Breast epithelium (tissue), 4 donors: Measurements from ENCODE around the gene RAP1GAP2. TPM values are rescaled to one million over a fixed set of nuclear protein-coding genes. Genes with fewer than 3 reads are reported as not detected.

ENCODE experiments used
- DNase-seq, 2 donors: peaks; one replicate each; pipeline ENCODE4 v3.0.0-alpha.2; 2019; ENCODE audit warnings: low spot score in 2 of 2
- H3K27ac ChIP-seq, 2 donors: fragments of 200-600 bp; sonication (generic) in 1 of 2; one replicate each; pipeline ENCODE4 v1.5.1; 2016 to 2019; ENCODE audit warnings: mild to moderate bottlenecking in 1 of 2
- H3K27me3 ChIP-seq, 2 donors: fragments of 200-600 bp; sonication (generic) in 1 of 2; one replicate each; pipeline versions ENCODE4 v1.5.1 to v1.6.0; 2017 to 2019; ENCODE audit warnings: control low read depth in 1 of 2, mild to moderate bottlenecking in 1 of 2
- H3K36me3 ChIP-seq: fragments of 200-600 bp; one replicate; pipeline ENCODE4 v1.5.1; 2019
- H3K4me1 ChIP-seq, 2 donors: fragments of 200-600 bp; sonication (generic); one replicate each; pipeline ENCODE4 v1.5.1; 2016 to 2019; ENCODE audit warnings: control low read depth in 1 of 2
- H3K4me3 ChIP-seq, 3 donors: fragments of 200-600 bp; sonication (generic); 1 replicate in 2 of 3; 2 replicates in 1 of 3; pipeline ENCODE4 v1.5.1; 2016 to 2019; ENCODE audit warnings: mild to moderate bottlenecking in 3 of 3, moderate library complexity in 2 of 3
- H3K9me3 ChIP-seq, 2 donors: fragments of 200-600 bp; sonication (generic) in 1 of 2; one replicate each; pipeline ENCODE4 v1.5.1; 2016 to 2019; ENCODE audit warnings: control low read depth in 1 of 2
- CTCF ChIP-seq, 3 donors: fragments of 450-650 bp; IDR thresholded peaks; one replicate each; pipeline ENCODE4 v1.5.1; 2016 to 2017; ENCODE audit warnings: antibody characterized with exemption in 3 of 3, mild to moderate bottlenecking in 3 of 3, moderate library complexity in 3 of 3
- POLR2A ChIP-seq: fragments of 450-650 bp; IDR thresholded peaks from one replicate; pipeline ENCODE4 v1.6.1; 2016; ENCODE audit warnings: antibody characterized with exemption, mild to moderate bottlenecking, moderate library complexity
- POLR2AphosphoS5 ChIP-seq, 3 donors: sonication (generic); formaldehyde crosslinking; IDR thresholded peaks; one replicate each; pipeline ENCODE4 v1.6.1; 2017; ENCODE audit warnings: antibody characterized with exemption in 3 of 3
- intact Hi-C: fragments of 100-400 bp; cut with DNase I; formaldehyde crosslinking; loops from one replicate; pipeline ENCODE4 v1.15.1; 2023; ENCODE audit warnings: low total_unique reads
- total RNA-seq, 3 donors: library from RNA; depleted of rRNA; stranded (reverse); fragments of >200 nt; gene quantifications; one replicate each; pipeline ENCODE4 v1.1.0, GENCODE V29; 2016

Gene RAP1GAP2
- total RNA-seq, 3 donors from 2014 or later = 5.3 to 23.4 (median 10.8) TPM

DNA sequence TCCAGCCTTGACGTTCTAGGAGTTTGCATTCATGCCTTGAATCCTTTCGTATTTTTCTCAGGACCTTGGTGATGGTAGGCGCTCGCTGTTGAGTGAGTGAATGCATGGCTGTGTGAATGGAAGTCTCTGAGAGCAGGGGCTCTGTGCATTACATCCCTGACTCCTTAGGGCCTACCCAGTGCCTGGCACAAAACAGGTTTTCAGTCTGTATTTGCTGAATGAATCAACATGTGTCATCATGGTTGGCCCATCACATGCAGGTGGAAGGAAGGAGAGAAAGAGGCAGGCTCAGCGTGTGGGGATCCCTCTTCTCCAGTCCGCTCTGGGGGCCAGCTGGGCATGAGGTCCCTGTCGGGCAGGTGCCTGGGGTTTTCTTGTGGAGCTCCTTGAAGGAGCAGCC is 8.7 kb downstream of the RAP1GAP2 start:
- no peaks in the 10 kb centered on the region for H3K4me1 ChIP-seq
- DNase-seq = no peak
- TF ChIP-seq POLR2A (no peak), CTCF (IDR thresholded peaks at IDR 0.05) (no peak), POLR2AphosphoS5 (IDR thresholded peaks at IDR 0.05) (no peak)
- intact Hi-C loops = loop anchor here (10.0 kb wide), 1 partner anchor 1950 kb away; no protein-coding TSS in a partner anchor
- H3K36me3 ChIP-seq = no peaks in the 10 kb centered on the region
- H3K27ac ChIP-seq = no peak overlapping the region
- no peak overlapping the region for H3K4me3 ChIP-seq
- H3K27me3 ChIP-seq = no peaks in the 10 kb centered on the region
- H3K9me3 ChIP-seq = no peaks in the 10 kb centered on the region

- Histone ChIP-seq H3K27ac (no peak overlapping the region), H3K27me3 (no peaks in the 10 kb centered on the region), H3K4me1 (no peaks in the 10 kb centered on the region), H3K36me3 (no peaks in the 10 kb centered on the region), H3K9me3 (no peaks in the 10 kb centered on the region), H3K4me3 (no peak overlapping the region)
- TF ChIP-seq CTCF (IDR thresholded peaks at IDR 0.05) (no peak), POLR2AphosphoS5 (IDR thresholded peaks at IDR 0.05) (no peak), POLR2A (no peak)
- no peak for DNase-seq
- intact Hi-C loops = loop anchor here (10.0 kb wide), 1 partner anchor 1949 kb away; no protein-coding TSS in a partner anchor
These were observed 9.7 kb downstream of the RAP1GAP2 start for GRCh38 chr17:2805961-2806360.

DNA sequence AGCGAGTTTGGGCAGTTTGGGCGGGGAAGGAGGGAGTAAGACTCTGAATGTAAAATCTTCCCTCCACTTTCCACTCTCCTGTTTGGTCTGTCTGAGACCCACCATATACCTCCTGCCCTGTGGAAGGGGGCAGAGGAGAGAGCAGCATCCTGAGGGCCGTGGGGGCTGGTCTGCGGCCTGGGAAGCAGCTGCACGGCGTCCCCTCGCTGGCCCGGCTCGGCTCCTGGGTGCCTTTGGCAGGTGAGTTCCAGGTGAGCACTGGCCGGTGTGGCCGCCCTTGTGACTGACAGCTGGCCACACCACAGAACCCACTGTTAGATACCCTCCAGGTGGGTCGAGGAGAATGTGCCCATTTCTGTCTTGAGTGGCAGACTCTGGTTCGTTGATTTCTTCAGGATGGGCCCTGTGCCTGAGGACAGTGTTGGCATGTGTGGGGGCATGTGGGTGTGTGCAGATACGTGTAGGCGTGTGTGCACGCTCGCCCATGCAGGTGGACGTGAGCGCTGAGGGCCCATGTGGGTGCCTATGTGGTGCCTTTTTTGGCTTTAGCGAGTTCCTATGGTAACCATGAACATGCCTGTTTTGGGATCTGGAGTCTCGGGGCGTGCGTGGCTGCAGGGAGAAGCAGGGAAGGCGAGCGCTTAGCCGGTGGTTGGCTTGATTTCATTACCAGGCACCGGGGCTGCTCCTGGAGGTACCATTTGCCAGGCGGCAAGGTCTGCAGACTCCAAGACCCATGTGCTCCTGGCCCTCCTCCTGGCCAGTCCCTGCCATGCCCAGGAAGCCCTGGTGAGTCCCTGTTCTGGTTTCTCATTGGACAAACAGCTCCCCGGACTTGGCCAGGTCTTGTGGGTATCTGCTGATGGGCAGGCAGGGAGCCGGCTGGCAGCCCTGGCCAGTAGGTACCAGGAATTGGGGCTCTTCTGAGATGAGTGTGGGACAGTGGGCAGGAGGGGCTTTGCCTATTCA is 12.4 kb downstream of the RAP1GAP2 start:
- no peaks in the 10 kb centered on the region for H3K27me3 ChIP-seq
- no peak overlapping the region for H3K27ac ChIP-seq
- TF ChIP-seq POLR2A = no peak
- TF ChIP-seq CTCF (IDR thresholded peaks at IDR 0.05) = no peak
- TF ChIP-seq POLR2AphosphoS5 (IDR thresholded peaks at IDR 0.05) = no peak
- no peak for DNase-seq
- no peak overlapping the region for H3K4me3 ChIP-seq
- H3K4me1 ChIP-seq = no peaks in the 10 kb centered on the region
- intact Hi-C loops = loop anchor here (10.0 kb wide), 1 partner anchor 1946 kb away; no protein-coding TSS in a partner anchor
- H3K9me3 ChIP-seq = no peaks in the 10 kb centered on the region
- H3K36me3 ChIP-seq = no peaks in the 10 kb centered on the region

- no peak for DNase-seq
- intact Hi-C loops = loop anchor here (10.0 kb wide), 1 partner anchor 1945 kb away; no protein-coding TSS in a partner anchor
- Histone ChIP-seq H3K27me3 (no peaks in the 10 kb centered on the region), H3K27ac (no peak overlapping the region), H3K9me3 (no peaks in the 10 kb centered on the region), H3K36me3 (no peaks in the 10 kb centered on the region), H3K4me1 (no peaks in the 10 kb centered on the region), H3K4me3 (no peak overlapping the region)
- TF ChIP-seq POLR2A = no peak
- TF ChIP-seq CTCF (IDR thresholded peaks at IDR 0.05) = no peak
- TF ChIP-seq POLR2AphosphoS5 (IDR thresholded peaks at IDR 0.05) = no peak
These were observed 13.1 kb downstream of the RAP1GAP2 start for GRCh38 chr17:2809337-2809736.

DNA sequence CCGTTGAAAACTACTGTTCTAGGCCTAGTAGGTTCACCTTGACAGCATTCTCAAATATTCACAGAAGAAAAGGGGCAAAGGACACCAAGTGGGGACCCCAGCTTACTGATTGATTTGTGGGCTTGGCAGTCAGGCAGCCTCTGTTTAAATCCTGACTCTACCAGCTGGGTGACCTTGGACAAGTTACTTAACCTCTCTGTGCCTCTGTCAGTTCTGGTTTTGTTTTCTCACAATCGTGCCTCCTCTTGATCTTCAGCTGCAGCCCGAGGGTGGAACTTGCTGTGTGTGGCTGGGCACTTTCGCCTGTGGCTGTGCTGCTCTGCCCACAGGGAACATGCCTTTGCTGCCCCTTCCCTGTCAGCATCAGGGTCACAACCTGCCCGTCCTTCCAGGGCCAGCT is 17.8 kb downstream of the RAP1GAP2 start:
- intact Hi-C loops = no loop called here
- H3K4me1 ChIP-seq = no peaks in the 10 kb centered on the region
- peaks cover 0 to 5% of the 10 kb centered on the region in 2 donors for H3K27me3 ChIP-seq
- no peaks in the 10 kb centered on the region for H3K36me3 ChIP-seq
- DNase-seq = no peak
- H3K4me3 ChIP-seq = peak overlapping the region in 1 of 3 donors; percentile 31
- TF ChIP-seq CTCF (IDR thresholded peaks at IDR 0.05) (no peak), POLR2A (no peak), POLR2AphosphoS5 (IDR thresholded peaks at IDR 0.05) (no peak)
- H3K9me3 ChIP-seq = no peaks in the 10 kb centered on the region
- no peak overlapping the region for H3K27ac ChIP-seq
